Calu3 (cell line): ENCODE data around the gene OR2AJ1. TPM values are rescaled to one million over a fixed set of nuclear protein-coding genes. Genes with fewer than 3 reads are reported as not detected.

Experiments used
- Bru-seq: library from RNA; stranded (reverse); fragments of 400-500 nt; gene quantifications from one replicate; lab custom pipeline; 2021; lab: Mats Ljungman, UMichigan
- BruChase-seq, 2 experiments: library from RNA; stranded (reverse); fragments of 400-500 nt; gene quantifications; one replicate each; lab custom pipeline; 2021; lab: Mats Ljungman, UMichigan
- BruUV-seq: library from RNA; stranded (reverse); fragments of 400-500 nt; replicated peaks from 2 replicates; lab custom pipeline; 2021; lab: Mats Ljungman, UMichigan
- CTCF ChIA-PET: fragments of 300-600 bp; sonication (Branson Sonifier 250); formaldehyde crosslinking; loops from one replicate; lab custom pipeline; 2022; ENCODE audit warnings: antibody characterized with exemption; lab: Charles Lee
- DNase-seq: peaks from one replicate; pipeline ENCODE4 v3.0.0; 2022
- H3K27ac Mint-ChIP-seq: one replicate; pipeline ENCODE4 v1.8.0; 2022; ENCODE audit warnings: mixed read lengths; ENCODE audit not compliant: unreplicated experiment
- H3K27me3 Mint-ChIP-seq: one replicate; pipeline ENCODE4 v1.8.0; 2022; ENCODE audit warnings: mixed read lengths; ENCODE audit not compliant: unreplicated experiment
- H3K36me3 Mint-ChIP-seq: one replicate; pipeline ENCODE4 v1.8.0; 2022; ENCODE audit warnings: mild to moderate bottlenecking, moderate library complexity, mixed read lengths; ENCODE audit not compliant: insufficient read depth, unreplicated experiment
- H3K4me1 Mint-ChIP-seq: one replicate; pipeline ENCODE4 v1.8.0; 2022; ENCODE audit warnings: mild to moderate bottlenecking, low read depth, mixed read lengths; ENCODE audit not compliant: unreplicated experiment
- H3K4me3 Mint-ChIP-seq: one replicate; pipeline ENCODE4 v1.8.0; 2022; ENCODE audit warnings: mild to moderate bottlenecking, low read depth, moderate library complexity, mixed read lengths; ENCODE audit not compliant: unreplicated experiment
- H3K9me3 Mint-ChIP-seq: one replicate; pipeline ENCODE4 v1.8.0; 2022; ENCODE audit warnings: low read depth, mixed read lengths; ENCODE audit not compliant: unreplicated experiment
- CTCF ChIP-seq: fragments of 200-600 bp; IDR thresholded peaks from one replicate; pipeline ENCODE4 v1.8.0; 2022; ENCODE audit warnings: antibody characterized with exemption; ENCODE audit not compliant: unreplicated experiment
- intact Hi-C: fragments of 100-400 bp; cut with micrococcal nuclease; formaldehyde crosslinking; loops from one replicate; pipeline ENCODE4 v1.10.0; 2022; ENCODE audit not compliant: unreplicated experiment
- long read RNA-seq: library from polyadenylated mRNA; stranded (forward); transcript quantifications from one replicate; pipeline ENCODE4 v2.0.0, GENCODE V29; 2022
- total RNA-seq: library from RNA; stranded (reverse); gene quantifications from 2 replicates; pipeline ENCODE4 v1.2.3, GENCODE V29; 2022

The OR2AJ1 gene, protein sequence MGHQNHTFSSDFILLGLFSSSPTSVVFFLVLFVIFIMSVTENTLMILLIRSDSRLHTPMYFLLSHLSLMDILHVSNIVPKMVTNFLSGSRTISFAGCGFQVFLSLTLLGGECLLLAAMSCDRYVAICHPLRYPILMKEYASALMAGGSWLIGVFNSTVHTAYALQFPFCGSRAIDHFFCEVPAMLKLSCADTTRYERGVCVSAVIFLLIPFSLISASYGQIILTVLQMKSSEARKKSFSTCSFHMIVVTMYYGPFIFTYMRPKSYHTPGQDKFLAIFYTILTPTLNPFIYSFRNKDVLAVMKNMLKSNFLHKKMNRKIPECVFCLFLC
- total RNA-seq (not detected in 2 replicates), Bru-seq, nascent RNA (not detected), BruChase-seq, experiment 1, labeled RNA remaining after a 6-hour chase (not detected), BruChase-seq, experiment 2, labeled RNA remaining after a 2-hour chase (not detected)
- long read RNA-seq = 0 reads

- intact Hi-C loops = no loop called here
- no TSS peak for BruUV-seq
- no peak for TF ChIP-seq CTCF
- Mint-ChIP-seq H3K27ac (no peak within 1 kb of the TSS), H3K9me3 (peaks cover 21% of the 10 kb centered on the region), H3K4me1 (no peaks in the 10 kb centered on the region), H3K4me3 (no peak within 1 kb of the TSS), H3K27me3 (no peaks in the 10 kb centered on the region), H3K36me3 (no peaks in the 10 kb centered on the region)
- CTCF ChIA-PET = no interaction called here
- no peak for DNase-seq
Measured at GRCh38 chr1:247924868-247925267, at the start of gene OR2AJ1. Gene OR2AJ1 (plus strand): TSS chr1:247924889. CDS start chr1:247933769, 8,880 bp downstream.

DNA sequence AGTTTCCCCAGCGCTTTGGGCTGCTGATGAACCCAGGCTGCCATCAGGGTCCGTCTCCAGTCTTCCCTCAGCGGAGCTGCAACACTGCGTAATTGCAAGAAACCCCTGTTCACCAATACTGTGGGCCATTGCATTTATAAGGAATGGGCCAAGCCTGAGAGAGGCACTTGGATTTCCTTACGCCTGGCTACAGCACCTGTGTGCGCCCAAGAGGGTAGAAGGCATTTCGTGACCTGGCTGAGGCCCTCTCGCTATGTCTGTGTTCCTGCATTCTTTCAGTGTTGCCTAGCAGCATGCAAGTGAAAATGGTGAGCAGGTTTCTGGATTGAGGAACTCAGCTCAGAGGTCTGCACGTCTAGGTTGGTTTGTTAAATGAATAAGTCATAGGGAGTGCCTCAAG is 41.3 kb upstream of the OR2AJ1 start:
- no peak for TF ChIP-seq CTCF
- no TSS peak for BruUV-seq
- H3K4me3 Mint-ChIP-seq = no peak overlapping the region
- H3K27ac Mint-ChIP-seq = no peak overlapping the region
- no peaks in the 10 kb centered on the region for H3K27me3 Mint-ChIP-seq
- no peaks in the 10 kb centered on the region for H3K36me3 Mint-ChIP-seq
- intact Hi-C loops = no loop called here
- peaks cover 10% of the 10 kb centered on the region for H3K9me3 Mint-ChIP-seq
- H3K4me1 Mint-ChIP-seq = no peaks in the 10 kb centered on the region
- no peak for DNase-seq
- CTCF ChIA-PET = interaction anchor here (0.6 kb wide), 1 partner anchor 1285 kb away, joined by 3 read pairs; no protein-coding TSS in a partner anchor

GRCh38 chr1:247884797-247885413 is 39.8 kb upstream of the OR2AJ1 start:
- no peak for DNase-seq
- Mint-ChIP-seq H3K4me3 (no peak overlapping the region), H3K36me3 (no peaks in the 10 kb centered on the region), H3K9me3 (peaks cover 2% of the 10 kb centered on the region), H3K27me3 (no peaks in the 10 kb centered on the region), H3K4me1 (no peaks in the 10 kb centered on the region), H3K27ac (no peak overlapping the region)
- BruUV-seq = no TSS peak
- CTCF ChIA-PET = no interaction called here
- intact Hi-C loops = no loop called here
- TF ChIP-seq CTCF = no peak

DNA sequence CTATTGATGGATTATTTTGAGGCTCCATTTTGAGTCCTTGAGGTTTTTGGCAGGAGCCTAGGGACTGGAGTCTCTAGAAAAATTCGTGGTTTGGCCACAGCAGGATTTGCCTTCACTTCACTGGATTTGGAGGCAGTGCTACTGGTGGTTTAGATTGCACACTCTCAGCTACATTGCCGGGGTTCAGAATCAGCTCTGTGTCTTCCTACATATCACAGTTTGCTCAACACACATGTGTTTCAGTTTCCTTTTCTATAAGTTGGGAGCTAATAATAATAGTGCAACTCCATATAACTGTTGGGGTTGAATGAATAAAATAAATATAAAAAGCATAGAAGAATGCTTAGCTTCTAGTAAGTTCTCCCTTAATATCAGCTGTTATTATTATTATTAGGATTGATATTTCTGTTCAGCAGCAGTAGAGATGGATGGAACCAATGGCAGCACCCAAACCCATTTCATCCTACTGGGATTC is 29.5 kb upstream of the OR2AJ1 start, which contains the start of gene OR2W3:
Gene OR2W3, plus strand, starts transcription at position 425 of the 475 bp plus-strand sequence. Its CDS starts 0 bp downstream, at position 425.
- CTCF ChIA-PET = no interaction called here
- no peak for DNase-seq
- no TSS peak for BruUV-seq
- intact Hi-C loops = no loop called here
- Mint-ChIP-seq H3K9me3 (peaks cover 11% of the 10 kb centered on the region), H3K27ac (no peak within 1 kb of the TSS), H3K4me1 (no peaks in the 10 kb centered on the region), H3K27me3 (no peaks in the 10 kb centered on the region), H3K4me3 (no peak within 1 kb of the TSS), H3K36me3 (no peaks in the 10 kb centered on the region)
- TF ChIP-seq CTCF = no peak
